SH-SY5Y (cell line): ENCODE measurements around the gene A2ML1.

ENCODE experiments used
- GATA2 ChIP-seq: IDR thresholded peaks from 2 replicates; pipeline ENCODE4 v1.6.1; 2011; ENCODE audit warnings: mild to moderate bottlenecking, low read depth, low read length
- GATA3 ChIP-seq: IDR thresholded peaks from 2 replicates; pipeline ENCODE4 v1.6.1; 2011; ENCODE audit warnings: low read depth, mild to moderate bottlenecking, low read length, moderate library complexity

GRCh38 chr12:8844665-8845064 lies 22.2 kb downstream of the A2ML1 start:
- no peak for TF ChIP-seq GATA2
- TF ChIP-seq GATA3, result no peak
